Thoracic aorta (tissue), 2 donors: Measurements from ENCODE around the gene SMARCD2. TPM values are rescaled to one million over a fixed set of nuclear protein-coding genes. Genes with fewer than 3 reads are reported as not detected.
"Not testable (repeated sequence)": the region's sequence is repeated elsewhere in the genome, so short reads cannot be mapped to it uniquely, and the experiment has no call there.

Experiments used
- ATAC-seq: fragments of 150-250 bp; one replicate; pipeline ENCODE4 v1.8.0; 2017; ENCODE audit warnings: low read depth; ENCODE audit not compliant: insufficient number of reproducible peaks, low FRiP score
- DNase-seq: peaks from one replicate; pipeline ENCODE4 v3.0.0-alpha.2; 2020; ENCODE audit warnings: low spot score
- H3K27ac ChIP-seq, 2 donors: fragments of 200-600 bp; sonication (generic); 1 replicate in 1 of 2; 2 replicates in 1 of 2; pipeline ENCODE4 v1.5.1; 2016; ENCODE audit warnings: mild to moderate bottlenecking in 2 of 2, moderate library complexity in 2 of 2
- H3K27me3 ChIP-seq: fragments of 200-600 bp; sonication (generic); replicated peaks from 2 replicates; pipeline ENCODE4 v1.6.0; 2016; ENCODE audit warnings: mild to moderate bottlenecking; ENCODE audit not compliant: insufficient read depth
- H3K36me3 ChIP-seq: fragments of 200-600 bp; sonication (generic); one replicate; pipeline ENCODE4 v1.5.1; 2016
- H3K4me1 ChIP-seq, 2 donors: fragments of 200-600 bp; sonication (generic); 1 replicate in 1 of 2; 2 replicates in 1 of 2; pipeline versions ENCODE4 v1.5.1 to v1.6.0; 2016; ENCODE audit warnings: low read depth in 2 of 2, mild to moderate bottlenecking in 1 of 2; ENCODE audit not compliant: control insufficient read depth in 1 of 2
- H3K4me3 ChIP-seq: fragments of 200-600 bp; sonication (generic); 2 replicates; pipeline ENCODE4 v1.5.1; 2016; ENCODE audit warnings: mild to moderate bottlenecking
- H3K9me3 ChIP-seq: fragments of 200-600 bp; sonication (generic); 2 replicates; pipeline ENCODE4 v1.5.1; 2016
- total RNA-seq, 2 donors: library from RNA; depleted of rRNA; stranded (reverse); fragments of >200 nt; gene quantifications; one replicate each; pipeline versions ENCODE4 v1.1.0 to v1.2.3, GENCODE V29; 2016
- TF ChIP-seq, protein P1 (sequence below): fragments of 200-600 bp; sonication (generic); IDR thresholded peaks from one replicate; pipeline ENCODE4 v1.5.1; 2019; ENCODE audit warnings: antibody characterized with exemption

Gene SMARCD2
- total RNA-seq, result 100 to 1,000 TPM in 1 of 2 donors, 10 to 100 TPM in 1; 81.8 to 136 TPM

DNA sequence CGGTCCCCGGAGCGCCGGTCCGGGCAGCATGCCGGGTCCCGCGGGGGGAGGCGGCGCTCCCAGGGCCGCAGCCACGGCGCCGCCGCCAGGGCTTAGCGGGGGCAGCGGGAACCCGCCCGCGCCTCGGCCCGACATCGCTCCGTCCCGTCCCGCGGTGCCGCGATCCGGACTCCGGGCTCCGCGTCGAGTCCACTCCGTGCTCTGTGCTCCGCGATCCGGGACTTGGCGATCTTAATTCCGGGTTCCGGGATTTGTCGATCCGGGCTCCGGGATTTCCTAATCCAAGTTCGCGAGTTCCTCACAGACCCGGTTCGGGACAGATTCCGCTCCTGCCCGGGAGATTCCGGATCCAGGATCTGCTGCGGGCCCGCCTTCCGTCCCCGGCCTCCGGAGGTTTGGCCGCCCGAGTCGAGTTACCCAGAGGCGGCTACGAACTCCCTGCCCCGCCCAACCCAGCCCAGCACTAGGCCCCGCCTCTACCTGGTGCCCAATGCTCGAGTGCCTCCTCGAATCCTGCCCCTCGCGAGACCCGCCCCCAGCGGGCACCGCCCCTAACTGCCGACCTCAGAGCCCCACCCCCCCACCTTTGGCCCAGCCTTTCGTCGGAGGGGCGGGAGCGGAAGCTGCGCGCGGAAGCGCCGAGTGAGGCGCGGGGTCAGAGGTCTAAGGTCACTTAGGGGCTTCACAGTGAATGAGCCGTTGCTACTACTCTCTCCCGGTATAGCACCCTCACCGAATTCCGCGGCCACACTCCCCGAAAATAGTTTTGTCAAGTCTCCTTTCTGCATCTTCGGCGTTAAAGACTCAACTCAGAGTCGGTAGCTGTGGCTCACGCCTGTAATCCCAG, at the start of gene SMARCD2:
Gene SMARCD2 (minus strand): TSS at position 146 of the 847 bp plus-strand sequence. CDS start 11 bp downstream, at position 135.
- Histone ChIP-seq H3K9me3 (no peaks in the 10 kb centered on the region), H3K27ac (peak within 1 kb of the TSS; percentile 94 to 98), H3K27me3 (no peaks in the 10 kb centered on the region), H3K4me1 (peaks cover 39 to 53% of the 10 kb centered on the region in 2 donors), H3K36me3 (no peaks in the 10 kb centered on the region), H3K4me3 (peak within 1 kb of the TSS; percentile 95)
- TF ChIP-seq, protein P1, sequence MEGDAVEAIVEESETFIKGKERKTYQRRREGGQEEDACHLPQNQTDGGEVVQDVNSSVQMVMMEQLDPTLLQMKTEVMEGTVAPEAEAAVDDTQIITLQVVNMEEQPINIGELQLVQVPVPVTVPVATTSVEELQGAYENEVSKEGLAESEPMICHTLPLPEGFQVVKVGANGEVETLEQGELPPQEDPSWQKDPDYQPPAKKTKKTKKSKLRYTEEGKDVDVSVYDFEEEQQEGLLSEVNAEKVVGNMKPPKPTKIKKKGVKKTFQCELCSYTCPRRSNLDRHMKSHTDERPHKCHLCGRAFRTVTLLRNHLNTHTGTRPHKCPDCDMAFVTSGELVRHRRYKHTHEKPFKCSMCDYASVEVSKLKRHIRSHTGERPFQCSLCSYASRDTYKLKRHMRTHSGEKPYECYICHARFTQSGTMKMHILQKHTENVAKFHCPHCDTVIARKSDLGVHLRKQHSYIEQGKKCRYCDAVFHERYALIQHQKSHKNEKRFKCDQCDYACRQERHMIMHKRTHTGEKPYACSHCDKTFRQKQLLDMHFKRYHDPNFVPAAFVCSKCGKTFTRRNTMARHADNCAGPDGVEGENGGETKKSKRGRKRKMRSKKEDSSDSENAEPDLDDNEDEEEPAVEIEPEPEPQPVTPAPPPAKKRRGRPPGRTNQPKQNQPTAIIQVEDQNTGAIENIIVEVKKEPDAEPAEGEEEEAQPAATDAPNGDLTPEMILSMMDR, result no peak
- peak; percentile 96 for DNase-seq
- peak; percentile 89 for ATAC-seq

DNA sequence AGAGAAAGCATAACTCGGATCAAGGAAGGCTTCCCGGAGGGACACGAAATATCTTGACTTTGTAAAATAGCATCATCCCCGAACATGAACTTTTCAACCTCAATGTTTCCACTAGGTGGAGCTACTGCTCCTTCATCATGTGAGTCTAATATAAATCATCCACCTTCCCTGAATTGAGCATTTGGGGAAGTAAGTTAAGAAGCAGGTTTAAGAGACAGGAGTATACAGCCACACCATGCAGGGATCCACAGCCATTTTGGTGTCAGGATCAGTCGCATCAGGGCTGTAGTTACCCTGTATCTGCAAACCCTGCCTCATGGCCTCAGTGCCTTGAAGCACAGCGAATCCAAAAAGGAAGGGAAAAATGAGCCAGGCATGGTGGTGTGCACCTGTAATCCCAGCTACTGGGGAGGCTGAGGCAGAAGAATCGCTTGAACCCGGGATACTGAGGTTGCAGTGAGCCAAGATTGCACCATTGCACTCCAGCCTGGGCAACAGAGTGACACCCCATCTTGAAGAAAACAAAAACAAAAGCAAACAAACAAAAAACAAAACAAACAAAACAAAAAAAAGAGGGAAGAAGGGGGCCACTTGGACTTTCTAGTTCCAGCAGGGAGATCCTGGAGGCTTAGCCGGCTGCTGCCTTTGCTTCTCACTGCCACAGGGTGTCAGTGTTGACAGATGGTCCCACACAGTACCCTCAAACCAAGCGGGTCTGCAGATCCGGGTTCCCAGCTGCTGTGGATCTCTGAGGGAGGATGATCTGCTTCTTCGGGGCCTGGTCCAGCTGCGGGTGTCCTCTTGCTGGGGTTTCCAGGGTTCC, 46.8 kb upstream of the SMARCD2 start:
- not testable (repeated sequence) for H3K27me3 ChIP-seq, H3K27ac ChIP-seq, DNase-seq, H3K36me3 ChIP-seq, H3K9me3 ChIP-seq, H3K4me1 ChIP-seq, H3K4me3 ChIP-seq
- peak; percentile 60 for ATAC-seq

DNA sequence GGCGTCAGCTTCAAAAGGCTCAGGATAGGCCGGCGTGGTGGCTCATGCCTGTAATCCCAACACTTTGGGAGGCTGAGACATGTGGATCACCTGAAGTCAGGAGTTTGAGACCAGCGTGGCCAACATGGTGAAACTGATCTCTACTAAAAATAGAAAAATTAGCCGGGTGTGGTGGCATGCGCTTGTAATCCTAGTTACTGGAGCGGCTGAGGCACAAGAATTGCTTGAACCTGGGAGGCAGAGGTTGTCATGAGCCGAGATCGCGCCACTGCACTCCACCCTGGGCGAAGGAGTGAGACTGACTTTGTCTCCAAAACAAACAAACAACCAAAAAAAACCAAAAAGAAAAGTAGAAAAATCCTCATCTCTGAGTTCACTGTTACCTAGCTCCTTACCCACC, 42.6 kb upstream of the SMARCD2 start:
- not testable (repeated sequence) for ATAC-seq, H3K36me3 ChIP-seq, H3K27ac ChIP-seq, H3K27me3 ChIP-seq, H3K4me3 ChIP-seq, H3K4me1 ChIP-seq, DNase-seq, H3K9me3 ChIP-seq

DNA sequence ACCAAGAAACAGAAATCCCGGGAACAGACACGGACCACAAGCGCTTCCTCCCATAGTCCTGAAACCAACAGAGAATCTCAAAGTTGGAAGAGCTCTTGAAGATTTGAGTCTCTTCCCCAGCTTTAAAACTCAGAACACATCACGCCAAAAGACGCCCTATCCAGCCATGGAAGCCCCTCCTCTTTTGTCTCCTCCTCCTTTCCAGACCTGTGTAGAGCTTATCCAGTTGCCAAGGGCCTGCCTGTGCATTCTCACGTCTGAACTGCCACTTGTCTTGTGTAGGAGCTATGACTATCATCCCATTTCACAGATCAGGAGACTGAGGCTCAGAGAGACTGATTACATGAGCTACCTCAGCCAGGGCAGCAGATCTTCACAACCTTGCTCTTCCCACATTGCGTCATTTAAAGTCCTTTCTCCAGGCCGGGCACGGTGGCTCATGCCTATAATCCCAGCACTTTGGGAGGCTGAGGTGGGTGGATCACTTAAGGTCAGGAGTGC, 40.2 kb upstream of the SMARCD2 start:
- not testable (repeated sequence) for H3K4me3 ChIP-seq, H3K36me3 ChIP-seq, H3K4me1 ChIP-seq, ATAC-seq, H3K27ac ChIP-seq, DNase-seq, H3K9me3 ChIP-seq, H3K27me3 ChIP-seq

DNA sequence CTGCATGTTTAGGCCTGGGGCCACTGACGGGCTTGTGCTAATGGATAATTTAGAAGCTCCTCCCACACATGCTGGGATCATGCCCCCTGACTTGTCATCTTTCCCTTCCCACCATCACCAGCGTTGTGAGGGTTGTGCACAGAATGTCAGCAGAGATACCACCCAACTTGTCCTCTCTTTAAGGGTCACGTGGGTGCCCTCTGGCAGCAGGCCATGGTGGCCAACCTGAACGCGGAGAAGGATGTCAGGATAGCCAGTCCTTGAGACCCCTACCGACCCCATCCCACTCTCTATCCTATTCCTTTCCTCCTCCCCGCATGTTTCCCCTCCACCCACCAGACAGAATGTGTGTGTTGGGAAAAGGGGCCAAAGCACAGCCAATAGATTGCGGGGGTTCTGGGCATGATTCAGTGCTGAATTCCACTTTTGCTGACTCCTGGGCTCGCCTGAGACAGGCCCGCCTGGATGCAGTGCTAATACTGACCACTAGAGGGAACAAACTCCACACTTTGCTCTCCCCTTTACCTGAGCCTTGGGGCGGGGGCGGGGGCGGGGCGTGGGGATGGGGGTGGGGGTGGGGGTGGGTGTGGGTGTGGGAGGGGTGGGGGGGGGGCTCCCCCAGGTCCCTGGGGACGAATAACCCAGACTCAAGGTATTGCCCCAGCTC, 39.6 kb upstream of the SMARCD2 start, which contains the start of gene GH2:
Gene GH2 (minus strand): TSS at position 10 of the 667 bp plus-strand sequence. CDS start 143 bp downstream, outside the sequence.
- ATAC-seq (no peak), DNase-seq (no peak)

DNA sequence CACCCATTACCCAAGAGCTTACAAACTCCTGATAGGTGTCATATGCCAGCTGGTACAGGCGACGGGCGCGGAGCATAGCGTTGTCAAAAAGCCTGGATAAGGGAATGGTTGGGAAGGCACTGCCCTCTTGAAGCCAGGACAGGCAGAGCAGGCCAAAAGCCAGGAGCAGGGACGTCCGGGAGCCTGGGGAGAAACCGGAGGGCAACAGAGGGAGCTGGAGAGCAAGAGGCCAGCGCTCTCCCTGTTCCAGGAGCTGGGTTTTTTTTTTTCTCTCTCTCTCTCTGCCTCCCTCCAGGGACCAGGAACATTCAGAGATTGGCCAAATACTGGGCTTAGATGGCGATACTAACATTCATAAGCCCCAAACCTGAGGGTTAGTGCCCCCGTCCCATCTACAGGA, 38.9 kb upstream of the SMARCD2 start:
- H3K4me1 ChIP-seq, H3K27me3 ChIP-seq, H3K4me3 ChIP-seq, ATAC-seq, DNase-seq, H3K27ac ChIP-seq, H3K36me3 ChIP-seq, H3K9me3 ChIP-seq: not testable (repeated sequence)

More for the DNA sequence above, 39.6 kb upstream of the SMARCD2 start, which contains the start of gene GH2:
- no peaks in the 10 kb centered on the region for H3K9me3 ChIP-seq
- no peak within 1 kb of the TSS for H3K4me3 ChIP-seq
- H3K36me3 ChIP-seq, result no peaks in the 10 kb centered on the region
- no peaks in the 10 kb centered on the region for H3K27me3 ChIP-seq
- no peaks in the 10 kb centered on the region for H3K4me1 ChIP-seq
- TF ChIP-seq, protein P1, result peak; percentile 64
- no peak within 1 kb of the TSS for H3K27ac ChIP-seq
